ENCODE results near the gene G6PC2. TPM values are rescaled to one million over a fixed set of nuclear protein-coding genes. Genes with fewer than 3 reads are reported as not detected.

The G6PC2 gene
- total and polyA plus RNA-seq, 2 donors from 2014 or later = not detected

DNA sequence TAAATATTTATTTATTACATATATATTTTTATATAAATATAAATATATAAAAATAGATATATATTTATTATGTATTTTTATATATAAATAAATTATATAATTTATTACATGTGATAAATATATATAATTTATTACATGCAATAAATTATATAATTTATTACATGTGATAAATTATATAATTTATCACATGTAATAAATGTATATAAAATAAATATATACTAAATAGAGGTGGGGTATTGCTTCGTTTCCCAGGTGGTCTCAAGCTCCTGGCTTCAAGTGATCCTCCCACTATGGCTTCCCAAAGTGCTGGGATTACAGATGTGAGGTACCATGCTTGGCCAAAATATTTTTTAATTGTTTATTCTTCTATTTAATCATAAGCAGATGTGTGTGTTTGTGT, 3.6 kb upstream of the G6PC2 start:
- Histone ChIP-seq H3K9me3 (ENCODE audit: control insufficient read depth in 2 of 3, insufficient read depth in 1 of 3, low read length in 3 of 3) (no peaks in the 10 kb centered on the region), H3K9ac (ENCODE audit: low read length in 3 of 3) (no peak overlapping the region), H3K27ac (ENCODE audit: low read depth in 2 of 2, low read length in 2 of 2) (no peak overlapping the region), H3K4me3 (ENCODE audit: low read length in 3 of 3) (no peak overlapping the region), H3K4me1 (ENCODE audit: control insufficient read depth in 2 of 3, insufficient read depth in 2 of 3, low read depth in 1 of 3, low read length in 3 of 3) (no peaks in the 10 kb centered on the region), H3K27me3 (ENCODE audit: control insufficient read depth, insufficient read depth, low read length) (no peaks in the 10 kb centered on the region), H3K36me3 (ENCODE audit: control insufficient read depth in 2 of 3, insufficient read depth in 3 of 3, low read length in 3 of 3) (no peaks in the 10 kb centered on the region)
- FAIRE-seq (no peak), DNase-seq (no peak)
- TF ChIP-seq, protein P1, sequence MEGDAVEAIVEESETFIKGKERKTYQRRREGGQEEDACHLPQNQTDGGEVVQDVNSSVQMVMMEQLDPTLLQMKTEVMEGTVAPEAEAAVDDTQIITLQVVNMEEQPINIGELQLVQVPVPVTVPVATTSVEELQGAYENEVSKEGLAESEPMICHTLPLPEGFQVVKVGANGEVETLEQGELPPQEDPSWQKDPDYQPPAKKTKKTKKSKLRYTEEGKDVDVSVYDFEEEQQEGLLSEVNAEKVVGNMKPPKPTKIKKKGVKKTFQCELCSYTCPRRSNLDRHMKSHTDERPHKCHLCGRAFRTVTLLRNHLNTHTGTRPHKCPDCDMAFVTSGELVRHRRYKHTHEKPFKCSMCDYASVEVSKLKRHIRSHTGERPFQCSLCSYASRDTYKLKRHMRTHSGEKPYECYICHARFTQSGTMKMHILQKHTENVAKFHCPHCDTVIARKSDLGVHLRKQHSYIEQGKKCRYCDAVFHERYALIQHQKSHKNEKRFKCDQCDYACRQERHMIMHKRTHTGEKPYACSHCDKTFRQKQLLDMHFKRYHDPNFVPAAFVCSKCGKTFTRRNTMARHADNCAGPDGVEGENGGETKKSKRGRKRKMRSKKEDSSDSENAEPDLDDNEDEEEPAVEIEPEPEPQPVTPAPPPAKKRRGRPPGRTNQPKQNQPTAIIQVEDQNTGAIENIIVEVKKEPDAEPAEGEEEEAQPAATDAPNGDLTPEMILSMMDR (IDR thresholded peaks at IDR 0.05; ENCODE audit: borderline replicate concordance, extremely low read depth, insufficient read depth) = no peak
- intact Hi-C loops (cut with DNase I) = no loop called here

DNA sequence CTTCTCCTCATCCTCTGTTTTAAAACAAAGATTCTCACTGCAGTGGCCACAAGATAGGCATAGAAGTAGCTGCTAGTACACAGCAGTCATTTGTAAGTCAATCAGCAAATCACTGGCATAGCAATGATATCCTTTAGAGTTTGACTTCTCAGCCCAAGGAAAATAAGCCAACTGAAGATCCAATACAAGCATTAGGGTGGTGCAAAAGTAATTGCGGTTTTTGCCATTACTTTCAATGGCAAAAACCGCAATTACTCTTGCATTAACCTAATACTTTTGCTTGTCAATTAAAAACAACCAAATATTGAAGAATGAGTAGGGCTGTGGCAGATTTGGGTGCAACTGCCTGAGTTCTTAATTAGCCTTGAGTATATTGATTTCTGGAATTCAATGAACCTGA, 2.8 kb downstream of the G6PC2 start:
- DNase-seq = no peak
- no peaks in the 10 kb centered on the region for H3K4me1 ChIP-seq (ENCODE audit: control insufficient read depth in 2 of 3, insufficient read depth in 2 of 3, low read depth in 1 of 3, low read length in 3 of 3)
- no peak for FAIRE-seq
- intact Hi-C loops (cut with DNase I) = no loop called here
- H3K9ac ChIP-seq (ENCODE audit: low read length in 3 of 3) = no peak overlapping the region
- no peak overlapping the region for H3K27ac ChIP-seq (ENCODE audit: low read depth in 2 of 2, low read length in 2 of 2)
- H3K9me3 ChIP-seq (ENCODE audit: control insufficient read depth in 2 of 3, insufficient read depth in 1 of 3, low read length in 3 of 3) = no peaks in the 10 kb centered on the region
- H3K36me3 ChIP-seq (ENCODE audit: control insufficient read depth in 2 of 3, insufficient read depth in 3 of 3, low read length in 3 of 3) = no peaks in the 10 kb centered on the region
- TF ChIP-seq, protein P1 (IDR thresholded peaks at IDR 0.05; ENCODE audit: borderline replicate concordance, extremely low read depth, insufficient read depth) = no peak
- H3K27me3 ChIP-seq (ENCODE audit: control insufficient read depth, insufficient read depth, low read length) = no peaks in the 10 kb centered on the region
- no peak overlapping the region for H3K4me3 ChIP-seq (ENCODE audit: low read length in 3 of 3)

DNA sequence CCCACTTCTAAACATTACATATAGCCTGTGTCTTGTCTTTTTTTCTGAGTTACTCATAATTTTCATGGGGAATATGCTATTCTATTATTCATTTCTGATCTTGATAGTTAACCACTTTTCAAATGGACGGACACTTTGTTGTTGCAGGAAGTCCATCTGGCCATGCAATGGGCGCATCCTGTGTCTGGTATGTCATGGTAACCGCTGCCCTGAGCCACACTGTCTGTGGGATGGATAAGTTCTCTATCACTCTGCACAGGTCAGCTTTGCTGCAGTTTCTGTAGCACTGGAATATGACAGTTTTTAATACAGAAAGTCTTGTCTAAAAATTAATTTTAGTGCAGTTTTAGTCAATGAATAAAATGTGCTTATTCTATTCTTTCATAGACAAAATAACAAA, 3.3 kb downstream of the G6PC2 start:
- no peak for FAIRE-seq
- no peak for DNase-seq
- Histone ChIP-seq H3K4me1 (ENCODE audit: control insufficient read depth in 2 of 3, insufficient read depth in 2 of 3, low read depth in 1 of 3, low read length in 3 of 3) (no peaks in the 10 kb centered on the region), H3K36me3 (ENCODE audit: control insufficient read depth in 2 of 3, insufficient read depth in 3 of 3, low read length in 3 of 3) (no peaks in the 10 kb centered on the region), H3K4me3 (ENCODE audit: low read length in 3 of 3) (no peak overlapping the region), H3K9ac (ENCODE audit: low read length in 3 of 3) (no peak overlapping the region), H3K27ac (ENCODE audit: low read depth in 2 of 2, low read length in 2 of 2) (no peak overlapping the region), H3K27me3 (ENCODE audit: control insufficient read depth, insufficient read depth, low read length) (no peaks in the 10 kb centered on the region), H3K9me3 (ENCODE audit: control insufficient read depth in 2 of 3, insufficient read depth in 1 of 3, low read length in 3 of 3) (no peaks in the 10 kb centered on the region)
- intact Hi-C loops (cut with DNase I) = no loop called here
- TF ChIP-seq, protein P1 (IDR thresholded peaks at IDR 0.05; ENCODE audit: borderline replicate concordance, extremely low read depth, insufficient read depth) = no peak

DNA sequence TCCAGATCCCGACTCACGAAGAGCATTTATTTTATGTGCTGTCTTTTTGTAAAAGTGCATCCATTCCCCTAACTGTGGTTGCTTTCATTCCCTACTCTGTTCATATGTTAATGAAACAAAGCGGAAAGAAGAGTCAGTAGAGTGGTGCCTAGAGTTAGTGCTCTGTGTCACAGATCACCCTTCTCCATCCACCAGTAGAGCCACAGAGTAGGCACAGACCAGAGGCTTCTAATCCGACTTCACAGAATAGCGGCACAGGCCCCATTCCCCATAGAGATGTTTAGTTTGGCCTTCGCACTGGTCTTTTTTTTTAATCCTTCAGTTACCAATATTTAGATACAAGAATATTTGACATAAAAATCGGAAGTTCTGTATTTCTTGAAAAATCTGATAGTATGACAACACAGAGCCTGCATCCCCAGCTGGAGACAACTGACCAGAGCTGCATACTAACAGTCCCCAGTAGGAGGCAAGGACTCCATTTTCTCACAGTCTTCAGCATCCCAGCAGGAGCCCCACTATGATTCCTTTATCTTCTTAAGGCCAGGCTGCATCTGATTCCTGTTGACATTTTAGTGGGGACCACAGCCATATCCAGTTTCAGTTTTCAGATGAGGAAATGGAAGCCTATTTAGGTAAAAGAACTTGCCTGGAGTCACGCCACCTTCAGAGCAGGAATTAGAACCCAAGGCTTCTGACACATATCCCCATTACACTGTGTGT, 7.0 kb downstream of the G6PC2 start:
- Histone ChIP-seq H3K27me3 (ENCODE audit: control insufficient read depth, insufficient read depth, low read length) (no peaks in the 10 kb centered on the region), H3K9me3 (ENCODE audit: control insufficient read depth in 2 of 3, insufficient read depth in 1 of 3, low read length in 3 of 3) (no peaks in the 10 kb centered on the region), H3K4me3 (ENCODE audit: low read length in 3 of 3) (no peak overlapping the region), H3K4me1 (ENCODE audit: control insufficient read depth in 2 of 3, insufficient read depth in 2 of 3, low read depth in 1 of 3, low read length in 3 of 3) (no peaks in the 10 kb centered on the region), H3K27ac (ENCODE audit: low read depth in 2 of 2, low read length in 2 of 2) (no peak overlapping the region), H3K9ac (ENCODE audit: low read length in 3 of 3) (no peak overlapping the region), H3K36me3 (ENCODE audit: control insufficient read depth in 2 of 3, insufficient read depth in 3 of 3, low read length in 3 of 3) (no peaks in the 10 kb centered on the region)
- TF ChIP-seq, protein P1 (IDR thresholded peaks at IDR 0.05; ENCODE audit: borderline replicate concordance, extremely low read depth, insufficient read depth) = no peak
- FAIRE-seq (no peak), DNase-seq (no peak)
- intact Hi-C loops (cut with DNase I) = no loop called here

Data from kidney (tissue), 14 donors.